Neuron (in vitro differentiated cells): ENCODE data around the gene CLEC2D.
"Not testable (repeated sequence)": the region's sequence is repeated elsewhere in the genome, so short reads cannot be mapped to it uniquely, and the experiment has no call there.

Source experiments
- H2AFZ ChIP-seq: one replicate; pipeline ENCODE4 v1.6.1; 2013; ENCODE audit warnings: low read depth, mild to moderate bottlenecking, inconsistent platforms, low read length, moderate library complexity
- H3K27me3 ChIP-seq: one replicate; pipeline ENCODE4 v1.6.1; 2013; ENCODE audit warnings: low read length; ENCODE audit not compliant: insufficient read depth
- H3K36me3 ChIP-seq: one replicate; pipeline ENCODE4 v1.6.1; 2013; ENCODE audit warnings: low read length; ENCODE audit not compliant: insufficient read depth
- H3K4me1 ChIP-seq: one replicate; pipeline ENCODE4 v1.6.1; 2013; ENCODE audit warnings: low read length; ENCODE audit not compliant: insufficient read depth
- H3K4me3 ChIP-seq: 2 replicates; pipeline ENCODE4 v1.5.1; 2013; ENCODE audit warnings: mild to moderate bottlenecking, low read length, moderate library complexity
- H3K9me3 ChIP-seq: one replicate; pipeline ENCODE4 v1.6.1; 2013; ENCODE audit warnings: low read length

Gene CLEC2D

GRCh38 chr12:9644985-9645551, 24.4 kb upstream of the CLEC2D start:
- not testable (repeated sequence) for H3K27me3 ChIP-seq, H3K4me3 ChIP-seq, H3K36me3 ChIP-seq, H3K9me3 ChIP-seq, H2AFZ ChIP-seq
- peaks cover 19% of the 10 kb centered on the region for H3K4me1 ChIP-seq

GRCh38 chr12:9646794-9647781, 22.4 kb upstream of the CLEC2D start:
- Histone ChIP-seq H2AFZ (peak overlapping the region; percentile 91), H3K27me3 (no peaks in the 10 kb centered on the region), H3K36me3 (no peaks in the 10 kb centered on the region), H3K9me3 (no peaks in the 10 kb centered on the region), H3K4me3 (peak overlapping the region; percentile 83), H3K4me1 (peaks cover 21% of the 10 kb centered on the region)

GRCh38 chr12:9647825-9648700, 21.4 kb upstream of the CLEC2D start:
- Histone ChIP-seq H3K9me3 (no peaks in the 10 kb centered on the region), H3K27me3 (no peaks in the 10 kb centered on the region), H3K4me1 (peaks cover 21% of the 10 kb centered on the region), H2AFZ (peak overlapping the region; percentile 91), H3K4me3 (peak overlapping the region; percentile 83), H3K36me3 (no peaks in the 10 kb centered on the region)

GRCh38 chr12:9648701-9649531, 20.6 kb upstream of the CLEC2D start:
- H3K27me3 ChIP-seq = no peaks in the 10 kb centered on the region
- peak overlapping the region; percentile 91 for H2AFZ ChIP-seq

GRCh38 chr12:9649532-9649940, 20.0 kb upstream of the CLEC2D start:
- H3K4me3 ChIP-seq = peak overlapping the region; percentile 83
- H3K27me3 ChIP-seq = no peaks in the 10 kb centered on the region
- no peak overlapping the region for H2AFZ ChIP-seq
- peaks cover 21% of the 10 kb centered on the region for H3K4me1 ChIP-seq
- H3K36me3 ChIP-seq = peaks cover 12% of the 10 kb centered on the region
- H3K9me3 ChIP-seq = no peaks in the 10 kb centered on the region

More at GRCh38 chr12:9648701-9649531, 20.6 kb upstream of the CLEC2D start:
- peaks cover 21% of the 10 kb centered on the region for H3K4me1 ChIP-seq
- peaks cover 6% of the 10 kb centered on the region for H3K36me3 ChIP-seq
- H3K9me3 ChIP-seq = no peaks in the 10 kb centered on the region
- peak overlapping the region; percentile 83 for H3K4me3 ChIP-seq

- peaks cover 19% of the 10 kb centered on the region for H3K36me3 ChIP-seq
- no peak overlapping the region for H3K4me3 ChIP-seq
- H2AFZ ChIP-seq = no peak overlapping the region
- no peaks in the 10 kb centered on the region for H3K9me3 ChIP-seq
- no peaks in the 10 kb centered on the region for H3K27me3 ChIP-seq
- H3K4me1 ChIP-seq = peaks cover 21% of the 10 kb centered on the region
These were observed 19.3 kb upstream of the CLEC2D start for GRCh38 chr12:9650151-9650576.

- no peak overlapping the region for H3K4me3 ChIP-seq
These were observed 18.2 kb upstream of the CLEC2D start for GRCh38 chr12:9651265-9651729.

GRCh38 chr12:9660046-9660445, 9.5 kb upstream of the CLEC2D start:
- no peak overlapping the region for H2AFZ ChIP-seq
- peaks cover 73% of the 10 kb centered on the region for H3K36me3 ChIP-seq

More at GRCh38 chr12:9651265-9651729, 18.2 kb upstream of the CLEC2D start:
- no peaks in the 10 kb centered on the region for H3K27me3 ChIP-seq
- H3K4me1 ChIP-seq = peaks cover 21% of the 10 kb centered on the region
- H2AFZ ChIP-seq = no peak overlapping the region
- peaks cover 29% of the 10 kb centered on the region for H3K36me3 ChIP-seq
- no peaks in the 10 kb centered on the region for H3K9me3 ChIP-seq

GRCh38 chr12:9661720-9662119, 7.8 kb upstream of the CLEC2D start:
- Histone ChIP-seq H3K27me3 (no peaks in the 10 kb centered on the region), H3K36me3 (peaks cover 61% of the 10 kb centered on the region), H3K9me3 (peaks cover 4% of the 10 kb centered on the region), H2AFZ (no peak overlapping the region), H3K4me1 (no peaks in the 10 kb centered on the region), H3K4me3 (no peak overlapping the region)

More at GRCh38 chr12:9660046-9660445, 9.5 kb upstream of the CLEC2D start:
- H3K9me3 ChIP-seq = peaks cover 4% of the 10 kb centered on the region
- H3K27me3 ChIP-seq = no peaks in the 10 kb centered on the region
- H3K4me3 ChIP-seq = no peak overlapping the region
- no peaks in the 10 kb centered on the region for H3K4me1 ChIP-seq

- Histone ChIP-seq H2AFZ (no peak overlapping the region), H3K36me3 (peaks cover 54% of the 10 kb centered on the region), H3K27me3 (no peaks in the 10 kb centered on the region), H3K4me3 (no peak overlapping the region), H3K9me3 (peaks cover 4% of the 10 kb centered on the region), H3K4me1 (no peaks in the 10 kb centered on the region)
These were observed 7.0 kb upstream of the CLEC2D start for GRCh38 chr12:9662488-9662887.

GRCh38 chr12:9667403-9668160, 1.9 kb upstream of the CLEC2D start:
- Histone ChIP-seq H3K27me3 (no peaks in the 10 kb centered on the region), H3K4me1 (no peaks in the 10 kb centered on the region), H3K9me3 (no peaks in the 10 kb centered on the region), H3K4me3 (no peak overlapping the region), H2AFZ (no peak overlapping the region), H3K36me3 (peaks cover 18% of the 10 kb centered on the region)
